Keratinocyte (primary cell): ENCODE results near the gene KCNMA1. TPM values are rescaled to one million over a fixed set of nuclear protein-coding genes. Genes with fewer than 3 reads are reported as not detected.

Source experiments
- DNase-seq: peaks from one replicate; pipeline ENCODE4 v3.0.0-alpha.2; 2011; ENCODE audit warnings: low read depth, missing footprints, low spot score
- FAIRE-seq: peaks from 2 replicates; lab custom pipeline; 2011; peaks lifted over from hg19 to GRCh38; lab: Jason Lieb, UNC
- H2AFZ ChIP-seq: 2 replicates; pipeline ENCODE4 v1.6.0; 2012; ENCODE audit warnings: low read length, control low read depth, inconsistent platforms; ENCODE audit not compliant: control insufficient read depth
- H3K27ac ChIP-seq: 2 replicates; pipeline ENCODE4 v1.5.1; 2011; ENCODE audit warnings: low read length; ENCODE audit not compliant: control insufficient read depth, insufficient read depth
- H3K27me3 ChIP-seq: 3 replicates; pipeline ENCODE4 v1.6.0; 2011; ENCODE audit warnings: low read length; ENCODE audit not compliant: control insufficient read depth, insufficient read depth; ENCODE audit errors: extremely low read depth
- H3K36me3 ChIP-seq, 2 experiments: 2 replicates in 1 of 2; 3 replicates in 1 of 2; pipeline ENCODE4 v1.5.1; 2011; ENCODE audit warnings: low read length in 2 of 2, mild to moderate bottlenecking in 1 of 2; ENCODE audit not compliant: control insufficient read depth in 2 of 2, insufficient read depth in 2 of 2; ENCODE audit errors: extremely low read depth in 1 of 2
- H3K4me1 ChIP-seq: 3 replicates; pipeline ENCODE4 v1.5.1; 2011; ENCODE audit warnings: low read length; ENCODE audit not compliant: control insufficient read depth, insufficient read depth; ENCODE audit errors: extremely low read depth
- H3K4me2 ChIP-seq: 3 replicates; pipeline ENCODE4 v1.6.0; 2011; ENCODE audit warnings: low read depth, low read length; ENCODE audit not compliant: control insufficient read depth, insufficient read depth; ENCODE audit errors: extremely low read depth
- H3K4me3 ChIP-seq, 3 experiments: fragments of 200-600 bp in 1 of 3; sonication (generic) in 1 of 3; 2 replicates in 2 of 3; 3 replicates in 1 of 3; pipeline ENCODE4 v1.5.1; 2011 to 2016; ENCODE audit warnings: low read length in 3 of 3, mild to moderate bottlenecking in 3 of 3, control low read depth in 2 of 3, inconsistent platforms in 1 of 3, low read depth in 1 of 3, mixed read lengths in 1 of 3, mixed run types in 1 of 3, moderate library complexity in 1 of 3; ENCODE audit not compliant: control insufficient read depth in 2 of 3, insufficient read depth in 2 of 3; ENCODE audit errors: extremely low read depth in 1 of 3
- H3K79me2 ChIP-seq: 2 replicates; pipeline ENCODE4 v1.6.0; 2012; ENCODE audit warnings: low read length; ENCODE audit not compliant: control insufficient read depth, insufficient read depth
- H3K9ac ChIP-seq: 3 replicates; pipeline ENCODE4 v1.6.0; 2011; ENCODE audit warnings: low read length; ENCODE audit not compliant: control insufficient read depth, insufficient read depth; ENCODE audit errors: extremely low read depth
- H3K9me1 ChIP-seq: 3 replicates; pipeline ENCODE4 v1.6.0; 2011; ENCODE audit warnings: low read length; ENCODE audit not compliant: control insufficient read depth, insufficient read depth; ENCODE audit errors: extremely low read depth
- H3K9me3 ChIP-seq: 2 replicates; pipeline ENCODE4 v1.5.1; 2012; ENCODE audit warnings: low read depth, low read length; ENCODE audit not compliant: control insufficient read depth
- H4K20me1 ChIP-seq: 3 replicates; pipeline ENCODE4 v1.6.0; 2011; ENCODE audit warnings: low read length; ENCODE audit not compliant: control insufficient read depth, insufficient read depth; ENCODE audit errors: extremely low read depth
- EZH2 ChIP-seq: IDR thresholded peaks from one replicate; pipeline ENCODE4 v1.6.1; 2012; ENCODE audit warnings: inconsistent platforms, mild to moderate bottlenecking, low read length, moderate library complexity
- dilution Hi-C: fragments of 300-500 bp; cut with MboI; formaldehyde crosslinking; loops from one replicate; pipeline ENCODE4 v1.7.0; 2020; ENCODE audit warnings: low sequenced_read_pairs; ENCODE audit not compliant: extremely low pct_ligation_motif_present
- polyA plus RNA-seq, 5 experiments: library from polyadenylated mRNA; depleted of rRNA in 3 of 5; stranded (reverse) in 3 of 5; stranded (forward) in 1 of 5; unstranded in 1 of 5; fragments of >200 nt; gene quantifications; 1 replicate in 1 of 5; 2 replicates in 3 of 5; 3 replicates in 1 of 5; pipeline versions ENCODE4 v1.2.1 to v1.2.3, GENCODE V29; 2011 to 2012; ENCODE audit warnings: missing spikeins in 2 of 5, low read depth in 1 of 5, low replicate concordance in 1 of 5
- TF ChIP-seq, protein P1 (sequence below), 3 experiments: IDR thresholded peaks in 1 of 3; conservative IDR thresholded peaks in 1 of 3; optimal IDR thresholded peaks in 1 of 3; 2 replicates in 2 of 3; 3 replicates in 1 of 3; pipeline versions ENCODE3 to v1.5.1; 2011; ENCODE audit warnings: low read length in 3 of 3, mild to moderate bottlenecking in 3 of 3, moderate library complexity in 2 of 3, control low read depth in 1 of 3, inconsistent platforms in 1 of 3; ENCODE audit not compliant: insufficient read depth in 2 of 3; ENCODE audit errors: extremely low read depth in 1 of 3

KCNMA1 gene
- polyA plus RNA-seq, 1 donor (not counting 4 experiments of a cell fraction or from before 2014, with no cell fraction given): 6.3 TPM

DNA sequence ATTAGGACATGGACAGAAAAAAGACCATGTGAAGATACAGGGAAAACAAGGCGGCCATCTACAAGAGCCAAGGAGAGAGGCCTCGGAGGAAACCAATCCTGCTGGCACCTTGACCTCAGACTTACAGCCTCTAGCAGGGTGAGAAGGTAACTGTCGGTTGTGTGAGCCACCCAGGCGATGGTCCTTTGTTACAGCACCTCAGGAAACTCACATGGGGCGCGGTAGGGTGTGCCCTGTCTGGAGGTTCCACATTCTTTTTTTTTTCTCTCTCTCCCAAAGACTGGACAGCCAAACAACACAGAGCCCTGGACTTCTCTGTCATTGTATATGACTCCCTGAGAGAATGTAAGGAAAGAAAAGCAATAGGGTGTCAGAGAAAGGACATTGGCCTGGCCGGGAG lies 163.2 kb downstream of the KCNMA1 start:
- DNase-seq (no peak), FAIRE-seq (no peak)

DNA sequence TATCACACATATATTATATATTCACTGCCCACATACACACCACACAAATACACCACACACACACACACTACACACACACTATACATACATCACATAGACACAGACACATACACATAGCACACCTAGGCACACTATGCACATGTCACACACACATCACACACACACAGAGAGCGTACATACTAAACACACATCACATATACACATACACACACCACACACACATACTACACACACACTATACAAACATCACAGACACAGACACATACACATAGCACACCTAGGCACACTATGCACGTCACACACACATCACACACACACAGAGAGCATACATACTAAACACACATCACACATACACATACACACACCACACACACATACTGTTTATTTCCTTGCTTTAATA lies 165.5 kb downstream of the KCNMA1 start:
- H3K79me2 ChIP-seq: no peaks in the 10 kb centered on the region
- H2AFZ ChIP-seq: no peak overlapping the region
- H3K9ac ChIP-seq: no peak overlapping the region
- peaks cover 6% of the 10 kb centered on the region for H3K4me1 ChIP-seq
- H3K9me1 ChIP-seq: no peaks in the 10 kb centered on the region
- no peaks in the 10 kb centered on the region for H3K9me3 ChIP-seq
- no peaks in the 10 kb centered on the region for H3K27me3 ChIP-seq
- H4K20me1 ChIP-seq: no peaks in the 10 kb centered on the region
- FAIRE-seq: no peak
- DNase-seq: no peak
- H3K4me3 ChIP-seq: no peak overlapping the region
- no peaks in the 10 kb centered on the region for H3K36me3 ChIP-seq
- no peak overlapping the region for H3K4me2 ChIP-seq
- dilution Hi-C loops: no loop called here
- H3K27ac ChIP-seq: no peak overlapping the region
- TF ChIP-seq, protein P1, sequence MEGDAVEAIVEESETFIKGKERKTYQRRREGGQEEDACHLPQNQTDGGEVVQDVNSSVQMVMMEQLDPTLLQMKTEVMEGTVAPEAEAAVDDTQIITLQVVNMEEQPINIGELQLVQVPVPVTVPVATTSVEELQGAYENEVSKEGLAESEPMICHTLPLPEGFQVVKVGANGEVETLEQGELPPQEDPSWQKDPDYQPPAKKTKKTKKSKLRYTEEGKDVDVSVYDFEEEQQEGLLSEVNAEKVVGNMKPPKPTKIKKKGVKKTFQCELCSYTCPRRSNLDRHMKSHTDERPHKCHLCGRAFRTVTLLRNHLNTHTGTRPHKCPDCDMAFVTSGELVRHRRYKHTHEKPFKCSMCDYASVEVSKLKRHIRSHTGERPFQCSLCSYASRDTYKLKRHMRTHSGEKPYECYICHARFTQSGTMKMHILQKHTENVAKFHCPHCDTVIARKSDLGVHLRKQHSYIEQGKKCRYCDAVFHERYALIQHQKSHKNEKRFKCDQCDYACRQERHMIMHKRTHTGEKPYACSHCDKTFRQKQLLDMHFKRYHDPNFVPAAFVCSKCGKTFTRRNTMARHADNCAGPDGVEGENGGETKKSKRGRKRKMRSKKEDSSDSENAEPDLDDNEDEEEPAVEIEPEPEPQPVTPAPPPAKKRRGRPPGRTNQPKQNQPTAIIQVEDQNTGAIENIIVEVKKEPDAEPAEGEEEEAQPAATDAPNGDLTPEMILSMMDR (optimal IDR thresholded peaks at IDR 0.05 in 1 of 3, IDR thresholded peaks at IDR 0.05 in 1 of 3, conservative IDR thresholded peaks at IDR 0.05 in 1 of 3; ENCODE audit: extremely low read depth in 1 of 3, insufficient read depth in 2 of 3, low read length in 3 of 3): no peak
- TF ChIP-seq EZH2: no peak

More for the DNA sequence above, 163.2 kb downstream of the KCNMA1 start:
- no peak overlapping the region for H2AFZ ChIP-seq
- H3K27ac ChIP-seq: no peak overlapping the region
- H3K4me3 ChIP-seq: no peak overlapping the region
- H3K9ac ChIP-seq: no peak overlapping the region
- no peaks in the 10 kb centered on the region for H4K20me1 ChIP-seq
- H3K27me3 ChIP-seq: no peaks in the 10 kb centered on the region
- H3K9me3 ChIP-seq: no peaks in the 10 kb centered on the region
- TF ChIP-seq, protein P1 (optimal IDR thresholded peaks at IDR 0.05 in 1 of 3, IDR thresholded peaks at IDR 0.05 in 1 of 3, conservative IDR thresholded peaks at IDR 0.05 in 1 of 3; ENCODE audit: extremely low read depth in 1 of 3, insufficient read depth in 2 of 3, low read length in 3 of 3): no peak
- no peak for TF ChIP-seq EZH2
- H3K9me1 ChIP-seq: no peaks in the 10 kb centered on the region
- H3K79me2 ChIP-seq: no peaks in the 10 kb centered on the region
- no peak overlapping the region for H3K4me2 ChIP-seq
- H3K36me3 ChIP-seq: no peaks in the 10 kb centered on the region
- H3K4me1 ChIP-seq: peaks cover 8% of the 10 kb centered on the region
- dilution Hi-C loops: no loop called here
